GM13977 (cell line): ENCODE measurements around the gene JOSD2.

Experiments
- DNase-seq: peaks from one replicate; pipeline ENCODE4 v3.0.0; 2012; ENCODE audit warnings: low spot score
- CTCF ChIP-seq: IDR thresholded peaks from 2 replicates; pipeline ENCODE4 v1.5.1; 2012; ENCODE audit warnings: mild to moderate bottlenecking, control low read depth; ENCODE audit not compliant: insufficient read depth; ENCODE audit errors: extremely low read depth, missing control alignments
- in situ Hi-C: fragments of 300-500 bp; cut with MboI; formaldehyde crosslinking; loops from one replicate; pipeline ENCODE4 v1.12.0; 2022; ENCODE audit warnings: low sequenced_read_pairs, low pct_unique_long_range_greater_than_20kb, mixed read lengths, inconsistent platforms; ENCODE audit not compliant: unreplicated experiment

The JOSD2 gene

GRCh38 chr19:50490411-50490811, 20.6 kb downstream of the JOSD2 start:
- DNase-seq: no peak
- TF ChIP-seq CTCF: no peak
- in situ Hi-C loops: no loop called here

GRCh38 chr19:50489461-50490011, 21.5 kb downstream of the JOSD2 start:
- no peak for DNase-seq
- in situ Hi-C loops: no loop called here
- TF ChIP-seq CTCF: no peak

- DNase-seq: no peak
- no peak for TF ChIP-seq CTCF
- in situ Hi-C loops: no loop called here
Observed at GRCh38 chr19:50488389-50489194, 22.4 kb downstream of the JOSD2 start.

- no peak for DNase-seq
- TF ChIP-seq CTCF: peak; percentile 53
- in situ Hi-C loops: no loop called here
Observed at GRCh38 chr19:50486823-50487515, 24.0 kb downstream of the JOSD2 start.

- TF ChIP-seq CTCF: no peak
- in situ Hi-C loops: no loop called here
- no peak for DNase-seq
Observed at GRCh38 chr19:50485284-50485955, 25.6 kb downstream of the JOSD2 start.

- in situ Hi-C loops: no loop called here
Observed at GRCh38 chr19:50482916-50483315, 28.1 kb downstream of the JOSD2 start.

More at GRCh38 chr19:50482916-50483315, 28.1 kb downstream of the JOSD2 start:
- TF ChIP-seq CTCF: no peak
- DNase-seq: no peak
